ENCODE measurements around the gene ART1.

ART1 gene

DNA sequence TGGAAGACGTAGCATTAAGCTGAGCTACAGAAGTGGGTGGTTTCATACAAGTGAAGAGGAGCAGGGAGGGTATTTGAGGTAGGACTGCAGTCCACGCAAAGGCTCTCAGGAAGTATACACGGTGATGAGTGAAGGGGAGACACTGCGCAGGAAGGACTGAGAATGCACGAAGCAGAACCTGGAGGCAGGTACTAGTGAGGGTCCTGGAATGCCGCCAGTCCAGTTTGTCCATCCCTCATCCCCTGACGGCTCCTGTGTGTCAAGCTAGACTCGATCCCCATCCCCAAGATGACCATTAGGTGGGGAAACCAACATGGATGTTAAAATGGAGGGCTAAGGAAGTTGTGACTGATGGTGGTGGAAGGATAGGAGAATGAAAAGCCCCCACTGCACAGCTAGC lies 26.9 kb upstream of the ART1 start:
- TF ChIP-seq EP300 (IDR thresholded peaks at IDR 0.05; ENCODE audit: borderline replicate concordance) (no peak), RAD21 (IDR thresholded peaks at IDR 0.05; ENCODE audit: low read depth) (no peak), TAF1 (IDR thresholded peaks at IDR 0.05; ENCODE audit: low read depth) (no peak), CEBPB (IDR thresholded peaks at IDR 0.05) (no peak), NFIC (IDR thresholded peaks at IDR 0.05) (no peak), TCF12 (IDR thresholded peaks at IDR 0.05; ENCODE audit: low read depth) (no peak), FOXM1 (IDR thresholded peaks at IDR 0.05; ENCODE audit: borderline replicate concordance, low read depth) (no peak)
- TF ChIP-seq, protein P1, sequence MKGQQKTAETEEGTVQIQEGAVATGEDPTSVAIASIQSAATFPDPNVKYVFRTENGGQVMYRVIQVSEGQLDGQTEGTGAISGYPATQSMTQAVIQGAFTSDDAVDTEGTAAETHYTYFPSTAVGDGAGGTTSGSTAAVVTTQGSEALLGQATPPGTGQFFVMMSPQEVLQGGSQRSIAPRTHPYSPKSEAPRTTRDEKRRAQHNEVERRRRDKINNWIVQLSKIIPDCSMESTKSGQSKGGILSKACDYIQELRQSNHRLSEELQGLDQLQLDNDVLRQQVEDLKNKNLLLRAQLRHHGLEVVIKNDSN (IDR thresholded peaks at IDR 0.05): no peak
- TF ChIP-seq, protein P2, sequence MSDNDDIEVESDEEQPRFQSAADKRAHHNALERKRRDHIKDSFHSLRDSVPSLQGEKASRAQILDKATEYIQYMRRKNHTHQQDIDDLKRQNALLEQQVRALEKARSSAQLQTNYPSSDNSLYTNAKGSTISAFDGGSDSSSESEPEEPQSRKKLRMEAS (IDR thresholded peaks at IDR 0.05): no peak

DNA sequence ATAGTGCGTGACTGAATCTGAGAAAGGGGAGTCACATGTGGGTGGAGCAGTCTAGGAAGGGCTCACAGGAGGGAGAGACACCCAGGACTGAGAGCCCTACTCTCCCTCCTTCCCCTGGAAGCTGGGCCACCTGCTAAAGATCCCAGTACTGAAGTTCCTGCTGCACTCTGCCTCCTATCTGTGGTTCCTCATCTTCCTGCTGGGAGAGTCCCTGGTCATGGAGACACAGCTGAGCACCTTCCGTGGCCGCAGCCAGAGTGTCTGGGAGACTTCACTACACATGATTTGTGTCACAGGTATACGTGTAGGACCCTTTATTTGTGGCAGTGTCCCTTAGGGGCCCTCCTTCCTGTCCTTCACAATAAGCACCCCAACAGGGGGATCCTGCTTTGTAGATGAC lies 22.4 kb upstream of the ART1 start:
- no peak for TF ChIP-seq TAF1 (IDR thresholded peaks at IDR 0.05; ENCODE audit: low read depth)
- no peak for TF ChIP-seq YY1 (IDR thresholded peaks at IDR 0.05; ENCODE audit: low read depth)

DNA sequence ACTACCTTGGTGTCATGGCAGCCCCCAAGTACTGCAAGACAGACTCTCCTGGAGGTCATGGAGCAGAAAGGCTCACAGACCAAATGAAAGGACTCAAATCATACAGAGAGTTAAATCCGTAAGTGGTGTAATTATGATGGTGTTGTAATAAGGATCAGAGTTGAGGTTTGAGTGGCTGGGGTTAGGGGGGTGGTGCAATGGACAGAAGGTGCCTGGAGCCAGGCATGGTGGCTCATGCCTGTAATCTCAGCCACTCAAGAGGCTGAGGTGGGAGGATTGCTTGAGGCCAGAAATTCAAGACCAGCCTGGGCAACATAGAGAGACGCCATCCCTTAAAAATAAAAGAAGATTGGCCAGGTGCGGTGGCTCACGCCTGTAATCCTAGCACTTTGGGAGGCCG lies 21.8 kb upstream of the ART1 start:
- TF ChIP-seq FOXM1 (IDR thresholded peaks at IDR 0.05; ENCODE audit: borderline replicate concordance, low read depth) (no peak), TCF12 (IDR thresholded peaks at IDR 0.05; ENCODE audit: low read depth) (no peak), YY1 (IDR thresholded peaks at IDR 0.05; ENCODE audit: low read depth) (no peak), TAF1 (IDR thresholded peaks at IDR 0.05; ENCODE audit: low read depth) (no peak)
- TF ChIP-seq, protein P1 (IDR thresholded peaks at IDR 0.05): no peak

DNA sequence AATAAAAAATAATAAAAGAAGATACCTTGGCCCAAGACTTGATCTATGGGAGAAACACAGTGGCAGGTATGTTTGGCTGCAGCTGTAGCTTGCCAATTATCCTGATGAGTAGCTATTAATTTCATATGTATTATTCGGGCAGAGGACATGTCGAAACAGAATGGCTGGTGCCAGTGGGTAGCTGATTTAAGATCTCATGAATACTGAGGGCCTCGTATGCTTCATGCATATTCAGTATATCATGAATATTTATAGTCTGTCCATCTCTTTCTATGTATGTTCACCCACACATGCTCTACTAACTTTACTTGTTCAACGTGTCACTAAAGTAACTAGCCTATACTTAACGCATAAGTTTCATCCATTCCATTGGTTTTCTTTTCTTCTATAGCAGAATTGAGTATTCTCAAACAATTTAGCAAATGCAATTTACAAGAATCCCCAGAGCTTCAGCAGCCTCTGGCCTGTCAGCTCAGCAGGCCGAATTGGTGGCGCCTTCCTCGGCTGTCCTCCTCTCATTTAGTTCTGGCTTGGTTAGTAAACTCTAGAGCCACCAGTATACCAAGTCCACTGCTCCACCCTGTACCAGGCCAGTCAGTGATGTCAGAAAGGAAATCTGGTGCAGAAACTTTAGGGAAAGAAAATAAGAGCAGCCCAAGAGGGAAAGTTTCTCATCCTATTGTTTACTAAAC lies 21.0 kb upstream of the ART1 start:
- no peak for TF ChIP-seq EGR1 (IDR thresholded peaks at IDR 0.05)
- TF ChIP-seq CEBPB (IDR thresholded peaks at IDR 0.05): no peak

DNA sequence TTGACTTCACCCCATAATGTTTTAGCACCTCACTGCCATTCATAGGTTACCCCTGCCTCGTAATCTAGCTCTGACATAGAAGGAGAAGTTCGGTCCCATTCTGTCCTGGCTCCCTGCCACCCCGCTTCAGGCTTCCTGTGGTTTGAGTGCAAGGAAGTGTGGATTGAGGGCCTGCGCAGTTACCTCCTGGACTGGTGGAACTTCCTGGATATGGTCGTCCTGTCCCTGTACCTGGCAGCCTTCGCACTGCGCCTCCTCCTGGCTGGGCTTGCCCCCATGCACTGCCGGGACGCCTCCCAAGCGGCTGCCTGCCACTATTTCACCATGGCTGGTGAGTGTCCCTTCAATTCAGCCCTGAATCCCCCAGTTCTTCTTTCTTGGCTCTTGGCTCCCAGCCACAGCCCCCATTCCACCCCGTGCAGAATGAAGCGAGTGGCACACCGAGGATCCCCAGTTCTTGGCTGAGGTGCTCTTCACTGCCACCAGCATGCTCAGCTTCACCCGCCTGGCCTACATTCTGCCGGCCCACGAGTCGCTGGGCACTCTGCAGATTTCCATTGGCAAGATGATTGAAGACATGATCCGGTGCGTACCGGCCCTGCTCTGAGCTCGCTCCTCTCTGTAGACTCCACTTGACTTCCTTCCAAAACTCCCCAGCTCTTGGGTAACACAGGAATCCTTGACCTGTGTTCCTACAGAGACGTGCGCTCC lies 18.5 kb upstream of the ART1 start:
- TF ChIP-seq ZBTB7A (IDR thresholded peaks at IDR 0.05; ENCODE audit: low read depth): no peak

DNA sequence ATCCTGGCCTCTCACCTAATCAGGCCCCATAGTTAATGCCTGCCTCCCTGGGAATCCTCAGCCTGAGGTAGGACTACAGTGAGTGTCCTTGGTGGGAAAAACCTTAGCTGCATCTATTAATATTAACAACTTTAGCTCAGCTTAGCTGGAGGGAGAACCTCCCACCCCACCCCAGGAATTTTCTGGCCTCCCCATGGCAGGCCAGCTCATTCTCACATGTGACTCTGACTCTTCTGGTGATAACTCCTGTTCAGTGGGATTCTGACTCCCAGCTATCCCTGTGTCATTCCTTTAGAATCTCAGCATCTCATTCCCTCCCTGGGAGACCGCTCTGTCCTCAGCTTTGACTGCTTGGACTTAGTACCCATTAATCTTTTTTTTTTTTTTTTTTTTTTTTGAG lies 17.6 kb upstream of the ART1 start:
- TF ChIP-seq, protein P3, sequence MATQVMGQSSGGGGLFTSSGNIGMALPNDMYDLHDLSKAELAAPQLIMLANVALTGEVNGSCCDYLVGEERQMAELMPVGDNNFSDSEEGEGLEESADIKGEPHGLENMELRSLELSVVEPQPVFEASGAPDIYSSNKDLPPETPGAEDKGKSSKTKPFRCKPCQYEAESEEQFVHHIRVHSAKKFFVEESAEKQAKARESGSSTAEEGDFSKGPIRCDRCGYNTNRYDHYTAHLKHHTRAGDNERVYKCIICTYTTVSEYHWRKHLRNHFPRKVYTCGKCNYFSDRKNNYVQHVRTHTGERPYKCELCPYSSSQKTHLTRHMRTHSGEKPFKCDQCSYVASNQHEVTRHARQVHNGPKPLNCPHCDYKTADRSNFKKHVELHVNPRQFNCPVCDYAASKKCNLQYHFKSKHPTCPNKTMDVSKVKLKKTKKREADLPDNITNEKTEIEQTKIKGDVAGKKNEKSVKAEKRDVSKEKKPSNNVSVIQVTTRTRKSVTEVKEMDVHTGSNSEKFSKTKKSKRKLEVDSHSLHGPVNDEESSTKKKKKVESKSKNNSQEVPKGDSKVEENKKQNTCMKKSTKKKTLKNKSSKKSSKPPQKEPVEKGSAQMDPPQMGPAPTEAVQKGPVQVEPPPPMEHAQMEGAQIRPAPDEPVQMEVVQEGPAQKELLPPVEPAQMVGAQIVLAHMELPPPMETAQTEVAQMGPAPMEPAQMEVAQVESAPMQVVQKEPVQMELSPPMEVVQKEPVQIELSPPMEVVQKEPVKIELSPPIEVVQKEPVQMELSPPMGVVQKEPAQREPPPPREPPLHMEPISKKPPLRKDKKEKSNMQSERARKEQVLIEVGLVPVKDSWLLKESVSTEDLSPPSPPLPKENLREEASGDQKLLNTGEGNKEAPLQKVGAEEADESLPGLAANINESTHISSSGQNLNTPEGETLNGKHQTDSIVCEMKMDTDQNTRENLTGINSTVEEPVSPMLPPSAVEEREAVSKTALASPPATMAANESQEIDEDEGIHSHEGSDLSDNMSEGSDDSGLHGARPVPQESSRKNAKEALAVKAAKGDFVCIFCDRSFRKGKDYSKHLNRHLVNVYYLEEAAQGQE (IDR thresholded peaks at IDR 0.05; ENCODE audit: low read depth): no peak
- TF ChIP-seq CEBPB (IDR thresholded peaks at IDR 0.05): no peak
- no peak for TF ChIP-seq RAD21 (IDR thresholded peaks at IDR 0.05; ENCODE audit: low read depth)
- no peak for TF ChIP-seq YY1 (IDR thresholded peaks at IDR 0.05; ENCODE audit: low read depth)
- no peak for TF ChIP-seq EGR1 (IDR thresholded peaks at IDR 0.05)
- TF ChIP-seq, protein P1 (IDR thresholded peaks at IDR 0.05): no peak
- no peak for TF ChIP-seq TAF1 (IDR thresholded peaks at IDR 0.05; ENCODE audit: low read depth)

DNA sequence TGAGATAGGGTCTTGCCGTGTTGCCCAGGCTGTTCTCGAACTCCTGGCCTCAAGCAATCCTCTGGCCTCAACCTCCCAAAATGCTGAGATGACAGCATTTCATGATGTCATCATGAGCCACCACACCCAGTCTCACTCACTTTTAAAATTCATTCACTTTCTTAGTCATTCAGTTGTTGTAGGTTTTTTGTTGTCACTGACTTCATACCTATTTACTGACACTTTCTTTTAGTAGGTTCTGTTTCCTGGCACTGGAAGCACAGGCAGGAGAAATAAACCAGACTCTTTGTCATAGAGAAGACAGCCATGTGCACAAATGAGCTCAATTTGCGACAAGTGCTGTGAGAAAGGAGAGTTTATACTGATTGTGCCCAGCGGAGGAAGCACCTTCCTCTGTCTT lies 13.6 kb upstream of the ART1 start:
- TF ChIP-seq CEBPB (IDR thresholded peaks at IDR 0.05): no peak
- no peak for TF ChIP-seq EGR1 (IDR thresholded peaks at IDR 0.05)
- TF ChIP-seq NFIC (IDR thresholded peaks at IDR 0.05): no peak
- TF ChIP-seq FOXM1 (IDR thresholded peaks at IDR 0.05; ENCODE audit: borderline replicate concordance, low read depth): no peak
- no peak for TF ChIP-seq YY1 (IDR thresholded peaks at IDR 0.05; ENCODE audit: low read depth)
- no peak for TF ChIP-seq CREB1 (IDR thresholded peaks at IDR 0.05; ENCODE audit: low read depth)
- TF ChIP-seq, protein P2 (IDR thresholded peaks at IDR 0.05): no peak
- TF ChIP-seq, protein P3 (IDR thresholded peaks at IDR 0.05; ENCODE audit: low read depth): no peak
- no peak for TF ChIP-seq RAD21 (IDR thresholded peaks at IDR 0.05; ENCODE audit: low read depth)
- TF ChIP-seq TEAD4 (IDR thresholded peaks at IDR 0.05): no peak
- no peak for TF ChIP-seq ZBTB7A (IDR thresholded peaks at IDR 0.05; ENCODE audit: low read depth)
- TF ChIP-seq, protein P1 (IDR thresholded peaks at IDR 0.05): no peak
- no peak for TF ChIP-seq TAF1 (IDR thresholded peaks at IDR 0.05; ENCODE audit: low read depth)
- no peak for TF ChIP-seq TCF12 (IDR thresholded peaks at IDR 0.05; ENCODE audit: low read depth)
